Prostate gland (tissue), 2 donors: ENCODE measurements around the gene WFS1. TPM values are rescaled to one million over a fixed set of nuclear protein-coding genes. Genes with fewer than 3 reads are reported as not detected.

Source experiments
- DNase-seq: peaks from one replicate; pipeline ENCODE4 v3.0.0-alpha.2; 2019; ENCODE audit warnings: low spot score
- H3K27ac ChIP-seq, 2 donors: fragments of 200-600 bp; sonication (generic); 2 replicates each; pipeline ENCODE4 v1.5.1; 2017 to 2019
- H3K27me3 ChIP-seq: fragments of 200-600 bp; sonication (generic); replicated peaks from 2 replicates; pipeline ENCODE4 v1.5.1; 2019; ENCODE audit not compliant: insufficient read depth
- H3K36me3 ChIP-seq, 2 donors: fragments of 200-600 bp; sonication (generic); 1 replicate in 1 of 2; 2 replicates in 1 of 2; pipeline versions ENCODE4 v1.5.1 to v1.8.1; 2017 to 2019
- H3K4me1 ChIP-seq: fragments of 200-600 bp; sonication (generic); replicated peaks from 2 replicates; pipeline ENCODE4 v1.5.1; 2019
- H3K4me3 ChIP-seq, 2 donors: fragments of 200-600 bp; sonication (generic); 2 replicates each; pipeline ENCODE4 v1.5.1; 2017 to 2019
- H3K9me3 ChIP-seq: fragments of 200-600 bp; sonication (generic); 2 replicates; pipeline ENCODE4 v1.5.1; 2017
- CTCF ChIP-seq, 4 experiments: fragments of 200-600 bp in 2 of 4; fragments of 450-650 bp in 2 of 4; sonication (generic) in 2 of 4; IDR thresholded peaks; 1 replicate in 3 of 4; 2 replicates in 1 of 4; pipeline ENCODE4 v1.5.1; 2016 to 2019; ENCODE audit warnings: antibody characterized with exemption in 4 of 4, mild to moderate bottlenecking in 2 of 4, moderate library complexity in 2 of 4
- POLR2A ChIP-seq: fragments of 450-650 bp; IDR thresholded peaks from one replicate; pipeline ENCODE4 v1.6.1; 2016; ENCODE audit warnings: antibody characterized with exemption, mild to moderate bottlenecking
- POLR2AphosphoS5 ChIP-seq: sonication (generic); formaldehyde crosslinking; IDR thresholded peaks from one replicate; pipeline ENCODE4 v1.6.1; 2017; ENCODE audit warnings: antibody characterized with exemption
- WGBS: methylation state at CpG from one replicate; pipeline ENCODE4 v1.1.5; 2018; 5-methylcytosine and 5-hydroxymethylcytosine counted together
- intact Hi-C: fragments of 100-400 bp; cut with DNase I; formaldehyde crosslinking; loops from one replicate; pipeline ENCODE4 v1.14.2; 2022
- total RNA-seq, 2 donors: library from RNA; depleted of rRNA; stranded (reverse); fragments of >200 nt; gene quantifications; one replicate each; pipeline ENCODE4 v1.1.0, GENCODE V29; 2016

The WFS1 gene
- total RNA-seq, 2 donors from 2014 or later: 53.4 to 169 TPM

- intact Hi-C loops: no loop called here
- H3K36me3 ChIP-seq: no peaks in the 10 kb centered on the region
- DNase-seq: no peak
Measured at GRCh38 chr4:6280365-6280996, 10.8 kb downstream of the WFS1 start.

GRCh38 chr4:6281436-6282313, 12.0 kb downstream of the WFS1 start:
- no peak overlapping the region for H3K27ac ChIP-seq
- H3K9me3 ChIP-seq: no peaks in the 10 kb centered on the region
- intact Hi-C loops: no loop called here
- DNase-seq: no peak
- peaks cover 0 to 1% of the 10 kb centered on the region in 2 donors for H3K36me3 ChIP-seq
- WGBS: 75% methylated on average over 19 of the region's 20 CpGs
- no peak overlapping the region for H3K4me3 ChIP-seq
- no peaks in the 10 kb centered on the region for H3K4me1 ChIP-seq
- TF ChIP-seq POLR2AphosphoS5 (no peak), POLR2A (no peak), CTCF (IDR thresholded peaks at IDR 0.05) (no peak)
- no peaks in the 10 kb centered on the region for H3K27me3 ChIP-seq

More at GRCh38 chr4:6280365-6280996, 10.8 kb downstream of the WFS1 start:
- Histone ChIP-seq H3K27me3 (no peaks in the 10 kb centered on the region), H3K27ac (no peak overlapping the region), H3K9me3 (no peaks in the 10 kb centered on the region), H3K4me3 (no peak overlapping the region), H3K4me1 (no peaks in the 10 kb centered on the region)
- 74% methylated on average over 15 of the region's 16 CpGs for WGBS
- TF ChIP-seq POLR2A (no peak), CTCF (IDR thresholded peaks at IDR 0.05) (no peak), POLR2AphosphoS5 (no peak)

- intact Hi-C loops: no loop called here
- Histone ChIP-seq H3K27ac (no peak overlapping the region), H3K4me3 (no peak overlapping the region), H3K4me1 (no peaks in the 10 kb centered on the region), H3K27me3 (no peaks in the 10 kb centered on the region), H3K36me3 (peaks cover 0 to 8% of the 10 kb centered on the region in 2 donors), H3K9me3 (no peaks in the 10 kb centered on the region)
- WGBS: 57% methylated on average over 6 of the region's 6 CpGs
- TF ChIP-seq POLR2AphosphoS5 (no peak), CTCF (IDR thresholded peaks at IDR 0.05) (no peak), POLR2A (no peak)
- DNase-seq: no peak
Measured at GRCh38 chr4:6282314-6282771, 12.7 kb downstream of the WFS1 start.

- no peak for DNase-seq
- H3K4me1 ChIP-seq: no peaks in the 10 kb centered on the region
- H3K27ac ChIP-seq: no peak overlapping the region
- H3K9me3 ChIP-seq: no peaks in the 10 kb centered on the region
- no peak for TF ChIP-seq POLR2A
- TF ChIP-seq POLR2AphosphoS5: no peak
- no peak for TF ChIP-seq CTCF (IDR thresholded peaks at IDR 0.05)
- peaks cover 0 to 11% of the 10 kb centered on the region in 2 donors for H3K36me3 ChIP-seq
- WGBS: 83% methylated on average over 4 of the region's 4 CpGs
- intact Hi-C loops: no loop called here
- H3K27me3 ChIP-seq: no peaks in the 10 kb centered on the region
- H3K4me3 ChIP-seq: no peak overlapping the region
Measured at GRCh38 chr4:6283282-6283681, 13.6 kb downstream of the WFS1 start.
